H1 (cell line): Measurements from ENCODE around the gene CORT. TPM values are rescaled to one million over a fixed set of nuclear protein-coding genes. Genes with fewer than 3 reads are reported as not detected.

ENCODE experiments used
- JUN ChIP-seq: IDR thresholded peaks from 2 replicates; pipeline ENCODE4 v1.6.1; 2011; ENCODE audit warnings: low read depth, mild to moderate bottlenecking, improper control_type of control experiment, low read length
- PHF8 ChIP-seq: fragments of 200-600 bp; sonication (generic); conservative IDR thresholded peaks from 2 replicates; pipeline ENCODE4 v1.7.1; 2012; ENCODE audit warnings: low read depth, mild to moderate bottlenecking, inconsistent platforms, low read length, moderate library complexity
- RNF2 ChIP-seq: fragments of 200-900, 300-1000 bp; sonication (generic); IDR thresholded peaks from 2 replicates; pipeline ENCODE4 v1.7.1; 2016; ENCODE audit warnings: borderline replicate concordance, low read depth, mild to moderate bottlenecking, antibody characterized with exemption, low read length; ENCODE audit not compliant: poor library complexity, severe bottlenecking; ENCODE audit errors: missing control alignments
- ZNF274 ChIP-seq: IDR thresholded peaks from 2 replicates; pipeline ENCODE4 v1.7.0; 2012; ENCODE audit warnings: low read length, borderline replicate concordance; ENCODE audit errors: extremely low read depth
- polyA plus RNA-seq, 7 experiments: library from polyadenylated mRNA; depleted of rRNA in 3 of 7; stranded (reverse) in 5 of 7; unstranded in 2 of 7; fragments of >200 nt in 5 of 7; fragments of 200-250 nt in 2 of 7; gene quantifications; 1 replicate in 5 of 7; 2 replicates in 1 of 7; 4 replicates in 1 of 7; pipeline versions ENCODE4 v1.2.1 to v1.2.3, GENCODE V29; 2011 to 2013; ENCODE audit warnings: missing spikeins in 2 of 7, mixed read lengths in 2 of 7
- total RNA-seq: library from RNA; stranded (reverse); fragmentation: NEBNext Ultra II Directional; extraction: Animal tissue kit (Norgen Biotek cat#: 25700); gene quantifications from 2 replicates; pipeline ENCODE4 v1.2.1, GENCODE V29; 2021

The CORT gene
- total and polyA plus RNA-seq, 2 of the 8 experiments (the other 6 are each of a cell fraction or from before 2014, with no cell fraction given), result 0.15 to 0.30 TPM

GRCh38 chr1:10402729-10403274 is 47.0 kb upstream of the CORT start (continued):
- TF ChIP-seq PHF8, result no peak
- TF ChIP-seq ZNF274, result no peak
- no peak for TF ChIP-seq JUN
- no peak for TF ChIP-seq RNF2
